NCI-H2171 treated with DMSO at 0.1 percent for 48 hours (cell line): ENCODE results near the gene RIMOC1.
A peak's percentile ranks its signal among the peaks of the same experiment; 100 is the strongest.

Experiments
- DNase-seq: peaks from one replicate; lab custom pipeline; 2025; lab: John Stamatoyannopoulos, UW

The RIMOC1 gene, protein sequence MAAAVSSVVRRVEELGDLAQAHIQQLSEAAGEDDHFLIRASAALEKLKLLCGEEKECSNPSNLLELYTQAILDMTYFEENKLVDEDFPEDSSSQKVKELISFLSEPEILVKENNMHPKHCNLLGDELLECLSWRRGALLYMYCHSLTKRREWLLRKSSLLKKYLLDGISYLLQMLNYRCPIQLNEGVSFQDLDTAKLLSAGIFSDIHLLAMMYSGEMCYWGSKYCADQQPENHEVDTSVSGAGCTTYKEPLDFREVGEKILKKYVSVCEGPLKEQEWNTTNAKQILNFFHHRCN

GRCh38 chr5:41903892-41904799 is at the start of gene RIMOC1:
Gene RIMOC1 (plus strand): TSS chr5:41904344. CDS start chr5:41904368, 24 bp downstream.
- peak; percentile 100 for DNase-seq

DNA sequence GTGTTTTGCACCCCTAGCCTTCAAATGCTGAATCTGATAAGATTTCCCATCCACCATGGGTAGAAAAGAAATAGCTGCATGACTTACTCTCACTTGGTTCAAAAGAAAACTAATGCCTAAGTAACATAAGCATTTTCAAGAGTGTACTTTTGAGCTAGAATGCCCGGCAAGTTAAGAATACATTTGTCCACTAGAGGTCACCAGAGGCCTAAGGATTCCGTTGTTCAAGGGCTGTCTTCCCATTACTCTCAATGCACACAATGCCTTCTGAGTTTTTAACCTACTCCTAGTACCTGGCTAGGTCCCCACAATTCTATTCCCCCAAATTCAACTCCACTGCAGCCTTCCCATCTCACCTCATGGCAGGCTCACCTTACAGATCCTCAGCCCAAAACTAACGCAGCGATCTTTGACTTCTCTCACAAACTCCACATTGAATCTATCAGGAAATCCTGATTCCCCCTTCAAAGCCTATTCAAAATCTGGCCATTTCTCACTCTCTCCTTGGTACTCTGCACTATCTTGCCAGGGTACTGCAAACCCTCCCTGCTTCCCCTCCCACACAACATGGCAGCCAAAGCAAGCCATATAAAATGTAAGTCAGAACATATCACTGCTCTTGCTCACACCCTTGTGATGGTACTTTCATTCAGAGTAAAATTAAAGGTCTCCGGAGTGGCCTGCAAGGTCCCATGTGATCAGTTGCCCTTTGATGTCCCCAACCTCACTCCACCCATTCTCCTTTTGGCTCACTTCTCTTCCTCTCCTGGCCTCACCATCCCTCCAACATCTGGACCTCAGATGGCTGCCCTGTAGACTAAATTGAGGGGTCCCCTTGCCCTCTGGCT is 47.3 kb upstream of the RIMOC1 start:
- peak; percentile 76 for DNase-seq

GRCh38 chr5:41857989-41858388 is 46.2 kb upstream of the RIMOC1 start:
- DNase-seq: no peak

- no peak for DNase-seq
Measured at GRCh38 chr5:41858890-41859289, 45.3 kb upstream of the RIMOC1 start.

GRCh38 chr5:41863871-41864486 is 40.2 kb upstream of the RIMOC1 start:
- DNase-seq: no peak

GRCh38 chr5:41869151-41869723 is 34.9 kb upstream of the RIMOC1 start:
- peak; percentile 24 for DNase-seq

DNA sequence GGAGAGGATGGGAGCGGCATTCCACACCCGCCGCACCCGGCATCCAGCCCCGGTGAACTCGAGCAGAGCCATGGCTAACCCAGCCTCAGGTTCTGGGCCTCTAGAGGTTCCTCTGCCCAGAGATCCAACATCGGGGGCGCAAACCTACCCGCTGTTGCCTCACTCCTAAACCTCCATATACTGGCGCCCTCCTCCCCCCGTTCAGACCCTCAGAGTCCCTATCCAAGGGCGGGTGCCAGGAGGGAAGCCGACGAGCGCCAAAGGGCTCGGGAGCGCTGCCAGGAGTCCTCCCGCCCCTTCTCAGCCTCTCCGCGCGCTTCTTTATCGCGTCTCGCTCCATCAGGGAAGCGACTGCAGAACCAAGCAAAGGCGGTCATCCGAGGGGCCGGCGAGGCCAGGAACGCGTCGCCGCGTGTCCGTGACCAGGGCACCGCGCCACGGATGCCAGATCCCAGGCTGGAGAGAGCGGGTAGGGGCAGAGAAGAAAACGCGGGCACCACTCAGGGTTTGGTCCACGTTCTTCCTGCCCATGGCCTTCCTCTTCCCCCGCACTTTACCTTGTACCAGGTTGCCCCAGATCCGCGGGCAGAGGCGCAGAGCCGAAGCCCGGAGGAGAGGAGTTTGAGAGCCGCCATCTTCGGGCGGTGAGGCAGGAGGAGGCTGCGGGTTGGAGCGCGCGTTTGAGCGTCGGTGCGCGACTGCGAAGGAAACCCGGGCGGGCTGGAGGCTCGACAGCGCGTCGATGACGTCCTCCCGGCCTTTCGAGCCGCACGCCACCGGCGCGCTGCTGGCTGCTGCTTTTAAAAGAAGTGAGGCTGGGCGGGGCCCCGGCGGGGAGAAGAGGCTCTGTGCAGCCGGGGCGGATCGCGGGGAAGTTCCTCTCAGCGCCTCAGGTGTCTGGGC is 34.2 kb upstream of the RIMOC1 start, which contains the start of gene OXCT1:
OXCT1 (minus strand) TSS at position 702 of the 903 bp plus-strand sequence; CDS start at position 635, 67 bp downstream.
- DNase-seq: peak; percentile 93

GRCh38 chr5:41870627-41871048 is 33.5 kb upstream of the RIMOC1 start:
- DNase-seq: no peak

DNA sequence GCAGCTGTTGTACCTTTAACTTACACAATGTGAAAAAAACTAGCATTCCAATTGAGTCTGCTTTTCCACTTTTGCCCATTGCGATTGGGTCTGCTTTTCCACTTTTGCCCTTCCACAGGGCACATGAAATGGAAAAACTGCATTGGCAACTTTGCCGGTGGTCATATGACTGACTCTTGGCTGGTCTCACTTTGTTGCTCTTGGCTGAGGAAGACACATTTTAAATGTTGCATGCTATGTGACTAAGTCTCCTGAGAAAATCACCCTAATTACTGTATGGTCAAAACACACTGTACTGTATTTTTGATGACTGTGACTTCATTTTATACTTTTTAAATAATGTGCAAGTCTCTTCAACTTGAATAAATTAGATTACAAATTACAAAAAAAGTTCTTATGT is 32.3 kb upstream of the RIMOC1 start:
- no peak for DNase-seq

GRCh38 chr5:41874512-41875060 is 29.6 kb upstream of the RIMOC1 start:
- DNase-seq: no peak

- no peak for DNase-seq
Measured at GRCh38 chr5:41875121-41875520, 29.0 kb upstream of the RIMOC1 start.

GRCh38 chr5:41876678-41877077 is 27.5 kb upstream of the RIMOC1 start:
- DNase-seq: peak; percentile 54

GRCh38 chr5:41877408-41877807 is 26.7 kb upstream of the RIMOC1 start:
- no peak for DNase-seq

GRCh38 chr5:41878173-41878572 is 26.0 kb upstream of the RIMOC1 start:
- DNase-seq: no peak

DNA sequence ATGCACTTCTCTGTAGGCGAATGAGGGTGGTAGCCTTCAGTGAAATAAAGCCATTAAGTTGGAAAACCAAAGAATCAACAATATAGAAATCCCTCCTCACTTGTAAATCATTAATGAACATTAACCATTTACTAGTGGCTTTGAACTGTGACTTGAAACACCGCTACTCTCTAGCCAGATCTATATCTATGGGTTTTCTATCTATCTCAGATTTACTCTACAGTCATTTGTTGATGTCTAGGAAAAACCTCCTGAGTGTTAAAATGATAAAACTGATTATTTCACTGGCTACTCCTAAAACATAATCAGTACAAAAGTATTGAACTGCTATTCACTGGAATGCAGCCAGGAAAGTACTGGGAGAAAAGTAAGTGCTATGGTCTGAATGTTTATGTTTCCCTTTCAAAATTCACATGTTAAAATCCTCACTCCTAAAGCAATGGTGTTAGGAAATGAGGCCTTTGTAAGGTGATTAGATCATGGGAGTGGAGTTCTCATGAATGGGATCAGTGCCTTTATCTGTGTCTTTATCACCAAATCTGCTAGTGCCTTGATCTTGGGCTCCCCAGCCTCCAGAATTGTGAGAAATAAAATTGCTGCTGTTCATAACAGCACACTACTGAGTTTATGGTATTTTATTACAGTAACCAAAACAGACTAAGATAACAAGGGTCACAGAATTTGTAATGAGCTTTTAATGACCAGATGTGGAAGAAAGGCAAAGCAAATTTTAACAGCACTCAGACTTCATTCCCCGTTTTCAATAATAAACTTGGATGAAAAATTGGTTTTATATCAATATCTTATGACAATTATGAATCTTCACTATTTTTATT is 25.3 kb upstream of the RIMOC1 start:
- no peak for DNase-seq

DNA sequence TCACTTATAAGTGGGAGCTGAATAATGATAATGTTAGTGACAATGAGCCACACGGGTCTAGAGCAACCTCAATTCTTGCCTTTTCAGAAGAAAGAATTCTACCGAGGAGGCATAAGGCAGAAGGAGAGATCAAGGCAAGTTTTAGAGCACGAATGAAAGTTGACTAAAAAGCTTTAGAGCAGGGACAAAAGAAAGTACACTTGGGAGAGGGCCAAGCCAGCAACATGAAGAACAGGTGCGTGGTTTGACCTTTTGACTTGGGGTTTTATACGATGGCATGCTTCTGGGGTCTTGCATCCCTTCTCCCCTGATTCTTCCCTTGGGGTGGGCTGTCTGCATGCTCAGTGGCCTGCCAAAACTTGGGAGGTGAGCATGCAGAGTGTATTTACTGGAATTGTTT is 21.4 kb upstream of the RIMOC1 start:
- DNase-seq: no peak

DNA sequence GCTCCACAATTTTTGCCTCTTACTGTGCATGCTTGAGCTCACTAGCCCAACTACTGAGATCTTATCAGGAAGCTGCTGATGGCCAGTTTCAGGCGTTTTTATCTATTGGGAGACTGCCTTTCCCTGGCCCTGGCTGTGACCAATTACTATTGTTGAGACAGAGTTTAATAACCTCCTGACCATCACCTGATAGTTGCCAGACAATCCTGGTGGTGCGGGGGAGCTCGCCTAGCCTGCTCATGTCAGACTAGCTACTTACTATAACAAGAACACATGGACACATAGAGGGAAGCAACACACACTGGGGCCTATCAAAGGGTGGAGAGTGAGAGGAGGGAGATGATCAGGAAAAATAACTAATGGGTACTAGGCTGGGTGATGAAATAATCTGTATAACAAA is 20.9 kb upstream of the RIMOC1 start:
- no peak for DNase-seq

GRCh38 chr5:41883936-41884335 is 20.2 kb upstream of the RIMOC1 start:
- no peak for DNase-seq

DNA sequence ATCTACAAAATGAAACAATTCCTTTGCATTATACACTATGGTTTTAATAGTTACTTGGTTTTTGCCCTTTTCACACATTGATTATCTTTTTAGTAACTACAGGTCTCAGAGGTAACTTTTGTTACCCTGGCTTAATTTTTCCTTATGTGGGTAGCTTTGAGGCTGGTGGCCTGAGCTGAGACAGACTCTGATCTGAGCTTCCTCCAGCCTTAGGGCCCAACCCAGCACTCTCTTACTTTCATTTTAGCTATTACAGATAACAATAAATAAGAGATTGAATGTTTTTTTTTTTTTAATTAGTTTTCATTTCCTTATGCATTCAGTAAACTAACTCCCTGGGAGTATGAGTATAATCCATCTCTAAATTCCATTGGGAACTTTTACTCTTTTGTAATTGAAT is 18.9 kb upstream of the RIMOC1 start:
- no peak for DNase-seq
